ENCODE measurements around the gene LMX1B.

LMX1B gene

DNA sequence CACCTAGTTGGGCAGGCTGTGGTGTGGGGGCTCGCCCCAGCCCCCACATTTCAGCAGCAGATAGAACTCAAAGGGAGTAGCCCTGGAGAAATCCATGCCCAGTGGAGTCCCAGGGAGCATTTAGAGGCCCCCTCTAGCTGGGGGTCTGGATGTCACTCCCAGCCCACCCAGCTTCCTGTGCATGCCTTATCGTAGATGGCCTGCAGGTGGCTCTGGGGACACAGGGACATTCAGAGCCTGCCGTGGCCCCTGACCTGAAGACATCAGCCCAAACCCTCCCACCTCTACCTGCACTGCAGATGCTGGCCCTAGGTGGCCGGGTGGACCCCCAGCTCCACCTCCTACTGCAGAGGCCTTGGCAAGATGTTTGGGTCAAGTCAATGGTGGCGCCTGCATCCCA is 49.0 kb upstream of the LMX1B start (continued):
- TF ChIP-seq, protein P1, sequence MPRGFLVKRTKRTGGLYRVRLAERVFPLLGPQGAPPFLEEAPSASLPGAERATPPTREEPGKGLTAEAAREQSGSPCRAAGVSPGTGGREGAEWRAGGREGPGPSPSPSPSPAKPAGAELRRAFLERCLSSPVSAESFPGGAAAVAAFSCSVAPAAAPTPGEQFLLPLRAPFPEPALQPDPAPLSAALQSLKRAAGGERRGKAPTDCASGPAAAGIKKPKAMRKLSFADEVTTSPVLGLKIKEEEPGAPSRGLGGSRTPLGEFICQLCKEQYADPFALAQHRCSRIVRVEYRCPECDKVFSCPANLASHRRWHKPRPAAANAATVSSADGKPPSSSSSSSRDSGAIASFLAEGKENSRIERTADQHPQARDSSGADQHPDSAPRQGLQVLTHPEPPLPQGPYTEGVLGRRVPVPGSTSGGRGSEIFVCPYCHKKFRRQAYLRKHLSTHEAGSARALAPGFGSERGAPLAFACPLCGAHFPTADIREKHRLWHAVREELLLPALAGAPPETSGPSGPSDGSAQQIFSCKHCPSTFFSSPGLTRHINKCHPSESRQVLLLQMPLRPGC (tag by site-specific recombination; IDR thresholded peaks at IDR 0.05) = no peak
- no peak for TF ChIP-seq ZNF324 (tag by site-specific recombination; IDR thresholded peaks at IDR 0.05)
- TF ChIP-seq, protein P2, sequence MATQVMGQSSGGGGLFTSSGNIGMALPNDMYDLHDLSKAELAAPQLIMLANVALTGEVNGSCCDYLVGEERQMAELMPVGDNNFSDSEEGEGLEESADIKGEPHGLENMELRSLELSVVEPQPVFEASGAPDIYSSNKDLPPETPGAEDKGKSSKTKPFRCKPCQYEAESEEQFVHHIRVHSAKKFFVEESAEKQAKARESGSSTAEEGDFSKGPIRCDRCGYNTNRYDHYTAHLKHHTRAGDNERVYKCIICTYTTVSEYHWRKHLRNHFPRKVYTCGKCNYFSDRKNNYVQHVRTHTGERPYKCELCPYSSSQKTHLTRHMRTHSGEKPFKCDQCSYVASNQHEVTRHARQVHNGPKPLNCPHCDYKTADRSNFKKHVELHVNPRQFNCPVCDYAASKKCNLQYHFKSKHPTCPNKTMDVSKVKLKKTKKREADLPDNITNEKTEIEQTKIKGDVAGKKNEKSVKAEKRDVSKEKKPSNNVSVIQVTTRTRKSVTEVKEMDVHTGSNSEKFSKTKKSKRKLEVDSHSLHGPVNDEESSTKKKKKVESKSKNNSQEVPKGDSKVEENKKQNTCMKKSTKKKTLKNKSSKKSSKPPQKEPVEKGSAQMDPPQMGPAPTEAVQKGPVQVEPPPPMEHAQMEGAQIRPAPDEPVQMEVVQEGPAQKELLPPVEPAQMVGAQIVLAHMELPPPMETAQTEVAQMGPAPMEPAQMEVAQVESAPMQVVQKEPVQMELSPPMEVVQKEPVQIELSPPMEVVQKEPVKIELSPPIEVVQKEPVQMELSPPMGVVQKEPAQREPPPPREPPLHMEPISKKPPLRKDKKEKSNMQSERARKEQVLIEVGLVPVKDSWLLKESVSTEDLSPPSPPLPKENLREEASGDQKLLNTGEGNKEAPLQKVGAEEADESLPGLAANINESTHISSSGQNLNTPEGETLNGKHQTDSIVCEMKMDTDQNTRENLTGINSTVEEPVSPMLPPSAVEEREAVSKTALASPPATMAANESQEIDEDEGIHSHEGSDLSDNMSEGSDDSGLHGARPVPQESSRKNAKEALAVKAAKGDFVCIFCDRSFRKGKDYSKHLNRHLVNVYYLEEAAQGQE (tag by site-specific recombination; IDR thresholded peaks at IDR 0.05) = no peak
- TF ChIP-seq, protein P3, sequence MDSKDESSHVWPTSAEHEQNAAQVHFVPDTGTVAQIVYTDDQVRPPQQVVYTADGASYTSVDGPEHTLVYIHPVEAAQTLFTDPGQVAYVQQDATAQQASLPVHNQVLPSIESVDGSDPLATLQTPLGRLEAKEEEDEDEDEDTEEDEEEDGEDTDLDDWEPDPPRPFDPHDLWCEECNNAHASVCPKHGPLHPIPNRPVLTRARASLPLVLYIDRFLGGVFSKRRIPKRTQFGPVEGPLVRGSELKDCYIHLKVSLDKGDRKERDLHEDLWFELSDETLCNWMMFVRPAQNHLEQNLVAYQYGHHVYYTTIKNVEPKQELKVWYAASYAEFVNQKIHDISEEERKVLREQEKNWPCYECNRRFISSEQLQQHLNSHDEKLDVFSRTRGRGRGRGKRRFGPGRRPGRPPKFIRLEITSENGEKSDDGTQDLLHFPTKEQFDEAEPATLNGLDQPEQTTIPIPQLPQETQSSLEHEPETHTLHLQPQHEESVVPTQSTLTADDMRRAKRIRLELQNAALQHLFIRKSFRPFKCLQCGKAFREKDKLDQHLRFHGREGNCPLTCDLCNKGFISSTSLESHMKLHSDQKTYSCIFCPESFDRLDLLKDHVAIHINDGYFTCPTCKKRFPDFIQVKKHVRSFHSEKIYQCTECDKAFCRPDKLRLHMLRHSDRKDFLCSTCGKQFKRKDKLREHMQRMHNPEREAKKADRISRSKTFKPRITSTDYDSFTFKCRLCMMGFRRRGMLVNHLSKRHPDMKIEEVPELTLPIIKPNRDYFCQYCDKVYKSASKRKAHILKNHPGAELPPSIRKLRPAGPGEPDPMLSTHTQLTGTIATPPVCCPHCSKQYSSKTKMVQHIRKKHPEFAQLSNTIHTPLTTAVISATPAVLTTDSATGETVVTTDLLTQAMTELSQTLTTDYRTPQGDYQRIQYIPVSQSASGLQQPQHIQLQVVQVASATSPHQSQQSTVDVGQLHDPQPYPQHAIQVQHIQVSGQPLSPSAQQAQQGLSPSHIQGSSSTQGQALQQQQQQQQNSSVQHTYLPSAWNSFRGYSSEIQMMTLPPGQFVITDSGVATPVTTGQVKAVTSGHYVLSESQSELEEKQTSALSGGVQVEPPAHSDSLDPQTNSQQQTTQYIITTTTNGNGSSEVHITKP (tag by site-specific recombination; IDR thresholded peaks at IDR 0.05) = no peak

DNA sequence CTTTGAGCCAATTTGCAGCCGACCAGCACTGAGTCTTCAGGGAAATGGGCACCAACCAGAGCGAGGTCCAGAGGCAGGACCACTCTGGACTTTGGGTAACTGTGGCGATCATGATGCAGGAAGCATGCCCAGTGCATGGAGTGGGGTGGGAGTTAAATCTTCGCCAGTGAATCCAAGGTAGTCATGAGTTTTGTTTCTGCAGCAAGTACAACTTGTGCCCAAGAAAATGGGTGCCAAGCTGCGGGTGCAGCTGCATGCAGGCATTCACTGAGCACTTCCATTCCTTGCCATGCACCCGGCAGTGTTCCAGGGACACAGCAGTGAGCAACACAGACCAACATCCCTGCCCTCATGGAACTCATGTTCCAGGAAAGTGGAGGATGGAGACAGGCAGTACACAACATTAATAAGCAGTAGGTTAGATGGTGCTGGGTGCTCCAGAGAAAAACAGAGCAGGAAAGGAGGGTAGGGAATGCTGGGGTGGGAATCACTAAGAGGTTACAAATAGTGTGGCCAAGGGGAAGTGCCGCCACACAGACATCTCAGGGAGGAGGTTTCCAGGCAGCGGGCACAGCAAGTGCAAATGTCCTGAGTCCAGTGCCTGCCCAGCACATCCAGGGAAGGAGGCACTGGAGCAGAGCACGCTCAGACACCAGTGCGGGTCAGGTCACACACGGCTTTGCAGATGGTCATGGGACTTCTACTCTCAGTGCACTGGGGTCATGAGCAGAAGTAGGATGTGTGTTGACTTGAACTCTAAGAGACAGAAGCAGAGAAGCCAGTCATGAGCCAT is 48.2 kb upstream of the LMX1B start:
- H3K36me3 ChIP-seq (ENCODE audit: control insufficient read depth in 2 of 2, insufficient read depth in 1 of 2, low read length in 2 of 2) = no peaks in the 10 kb centered on the region
- H3K4me1 ChIP-seq (ENCODE audit: control insufficient read depth, insufficient read depth, low read length) = no peaks in the 10 kb centered on the region
- ChIA-PET POLR2A (interaction anchor here (0.6 kb wide), 1 partner anchor 64 kb away, joined by 3 read pairs; no protein-coding TSS in a partner anchor), CTCF (interaction anchor here (0.5 to 4.9 kb wide), 4 partner anchors 66 to 183 kb away, joined by 3 to 52 read pairs (median 4); no protein-coding TSS in a partner anchor)
- H3K27ac ChIP-seq (ENCODE audit: extremely low read depth, low read depth, low read length) = no peak overlapping the region
- no peak for TF ChIP-seq ZBTB10 (tag by site-specific recombination; IDR thresholded peaks at IDR 0.05)
- TF ChIP-seq ZNF654 (tag by site-specific recombination; IDR thresholded peaks at IDR 0.05; ENCODE audit: low read depth) = no peak
- TF ChIP-seq FEZF1 (tag by site-specific recombination; IDR thresholded peaks at IDR 0.05) = no peak
- no peak for TF ChIP-seq ZNF776 (tag by site-specific recombination; IDR thresholded peaks at IDR 0.05; ENCODE audit: borderline replicate concordance)
- TF ChIP-seq ZNF623 (tag by site-specific recombination; IDR thresholded peaks at IDR 0.05) = peak; percentile 72
- TF ChIP-seq ZNF138 (tag by site-specific recombination; IDR thresholded peaks at IDR 0.05; ENCODE audit: borderline replicate concordance) = no peak
- H3K9me3 ChIP-seq (ENCODE audit: control insufficient read depth, insufficient read depth, low read depth, low read length) = no peaks in the 10 kb centered on the region
- H3K4me3 ChIP-seq (ENCODE audit: low read depth, low read length) = no peak overlapping the region

Measured in HEK293 (cell line).